Thyroid gland (tissue), 4 donors: ENCODE measurements around the gene CDK3.
"Not testable (repeated sequence)": the region's sequence is repeated elsewhere in the genome, so short reads cannot be mapped to it uniquely, and the experiment has no call there.

Experiments used
- CTCF ChIP-seq, 6 experiments: fragments of 200-600 bp in 3 of 6; fragments of 450-650 bp in 3 of 6; sonication (generic) in 3 of 6; IDR thresholded peaks; one replicate each; pipeline ENCODE4 v1.5.1; 2016 to 2019; ENCODE audit warnings: antibody characterized with exemption in 6 of 6, mild to moderate bottlenecking in 2 of 6, inconsistent platforms in 1 of 6, moderate library complexity in 1 of 6
- POLR2A ChIP-seq, 2 donors: fragments of 450-650 bp; IDR thresholded peaks; one replicate each; pipeline ENCODE4 v1.6.1; 2017; ENCODE audit warnings: antibody characterized with exemption in 2 of 2, mild to moderate bottlenecking in 2 of 2, moderate library complexity in 1 of 2

GRCh38 chr17:76042868-76043267 is 42.2 kb downstream of the CDK3 start:
- not testable (repeated sequence) for TF ChIP-seq CTCF, POLR2A (IDR thresholded peaks at IDR 0.05)
